ENCODE measurements around the gene MACROD2. TPM values are rescaled to one million over a fixed set of nuclear protein-coding genes. Genes with fewer than 3 reads are reported as not detected.

The MACROD2 gene
- total RNA-seq, 1 experiment from 2014 or later: 1.6 TPM

- Histone ChIP-seq H2AK5ac (ENCODE audit: insufficient read length, low read length) (no peak overlapping the region), H3K4me1 (ENCODE audit: insufficient read depth, low read length) (no peaks in the 10 kb centered on the region), H4K20me1 (ENCODE audit: control insufficient read depth, insufficient read depth, insufficient read length) (no peaks in the 10 kb centered on the region), H3K9me3 (ENCODE audit: control insufficient read depth, low read depth, low read length) (no peaks in the 10 kb centered on the region), H4K91ac (ENCODE audit: insufficient read length, low read depth, low read length) (no peak overlapping the region), H3K4me2 (ENCODE audit: insufficient read depth, insufficient read length, low read length) (no peak overlapping the region), H3K56ac (ENCODE audit: insufficient read length, low read depth, low read length) (no peak overlapping the region), H3K27ac (ENCODE audit: insufficient read length, low read depth, low read length) (no peak overlapping the region), H3T11ph (ENCODE audit: low read length) (no peak overlapping the region), H3K79me1 (ENCODE audit: insufficient read depth, low read depth, low read length, poor library complexity, severe bottlenecking) (no peaks in the 10 kb centered on the region), H2BK20ac (ENCODE audit: low read depth, low read length, poor library complexity, severe bottlenecking) (no peak overlapping the region), H3K4ac (ENCODE audit: low read depth, low read length) (no peak overlapping the region), H2BK120ac (ENCODE audit: low read depth, low read length, poor library complexity, severe bottlenecking) (no peak overlapping the region), H4K5ac (ENCODE audit: insufficient read length, low read depth, low read length) (no peak overlapping the region), H4K8ac (replicated peaks; ENCODE audit: insufficient read length, low read depth, low read length) (no peak overlapping the region), H3K18ac (ENCODE audit: insufficient read length, low read depth, low read length) (no peak overlapping the region), H3K79me2 (ENCODE audit: insufficient read depth, low read length) (no peaks in the 10 kb centered on the region), H2BK15ac (ENCODE audit: low read depth, low read length) (no peak overlapping the region), H3K9ac (ENCODE audit: extremely low read depth, insufficient read length, low read length) (no peak overlapping the region), H3K27me3 (ENCODE audit: insufficient read depth, low read length) (no peaks in the 10 kb centered on the region), H2BK5ac (ENCODE audit: insufficient read length, low read length) (no peak overlapping the region), H2BK12ac (ENCODE audit: insufficient read length, low read depth, low read length) (no peak overlapping the region), H3K14ac (ENCODE audit: insufficient read depth, low read length) (no peak overlapping the region), H2AFZ (ENCODE audit: low read length) (no peak overlapping the region), H3K23me2 (ENCODE audit: insufficient read length, low read depth, low read length, poor library complexity, severe bottlenecking) (no peaks in the 10 kb centered on the region), H3K23ac (ENCODE audit: insufficient read length, low read depth, low read length) (no peak overlapping the region)
- TF ChIP-seq CTCF (conservative IDR thresholded peaks at IDR 0.05): no peak
- H3K4me3 Mint-ChIP-seq: no peak overlapping the region
- H3K27me3 Mint-ChIP-seq (ENCODE audit: low read depth): no peaks in the 10 kb centered on the region
- no peak for DNase-seq
- H3K36me3 Mint-ChIP-seq (ENCODE audit: insufficient read depth in 1 of 3, low read depth in 3 of 3): no peaks in the 10 kb centered on the region; a peak in 1 of 7 replicates
- H3K9me3 Mint-ChIP-seq: no peaks in the 10 kb centered on the region
- H3K4me1 Mint-ChIP-seq: peaks cover 4 to 11% of the 10 kb centered on the region in 2 experiments
- peak overlapping the region in 1 of 3 experiments; percentile 58; a peak in 2 of 7 replicates for H3K27ac Mint-ChIP-seq
- no CpG with 5 or more reads among the region's 5 CpGs for WGBS (ENCODE audit: extremely low coverage, insufficient read length, low lambda C conversion rate)
Measured at GRCh38 chr20:14522595-14522994, 527.3 kb downstream of the MACROD2 start.

Data from H9 (cell line).